Measurements from ENCODE around the gene CDH4.

GRCh38 chr20:61942526-61942925, 690.5 kb downstream of the CDH4 start:
- TF ChIP-seq HINFP (CRISPR knock-in tag; IDR thresholded peaks at IDR 0.05; ENCODE audit: low read depth) (no peak), JUND (CRISPR knock-in tag; IDR thresholded peaks at IDR 0.05) (no peak), POLR2A (IDR thresholded peaks at IDR 0.05; ENCODE audit: insufficient read depth in 1 of 2, low read depth in 2 of 2, low read length in 2 of 2) (no peak), TAF1 (CRISPR knock-in tag; IDR thresholded peaks at IDR 0.05) (no peak), CREM (IDR thresholded peaks at IDR 0.05) (no peak), CREM (CRISPR knock-in tag; IDR thresholded peaks at IDR 0.05) (no peak), CEBPG (CRISPR knock-in tag; IDR thresholded peaks at IDR 0.05) (no peak), ZBTB4 (CRISPR knock-in tag; IDR thresholded peaks at IDR 0.05; ENCODE audit: borderline replicate concordance) (no peak), CTCF (CRISPR knock-in tag; IDR thresholded peaks at IDR 0.05) (no peak), ZNF138 (CRISPR knock-in tag; IDR thresholded peaks at IDR 0.05; ENCODE audit: low read depth) (no peak), CHD2 (IDR thresholded peaks at IDR 0.05; ENCODE audit: low read depth, low read length) (no peak), RFX5 (IDR thresholded peaks at IDR 0.05; ENCODE audit: low read depth, low read length) (no peak), POLR2AphosphoS5 (IDR thresholded peaks at IDR 0.05; ENCODE audit: low read depth, low read length) (no peak), ZNF670 (CRISPR knock-in tag; IDR thresholded peaks at IDR 0.05; ENCODE audit: borderline replicate concordance) (no peak)

Measured in HepG2 (cell line).